ENCODE data around the gene CUL2. TPM values are rescaled to one million over a fixed set of nuclear protein-coding genes. Genes with fewer than 3 reads are reported as not detected.

Gene CUL2
- total RNA-seq, 1 donor from 2014 or later: 43.4 TPM

DNA sequence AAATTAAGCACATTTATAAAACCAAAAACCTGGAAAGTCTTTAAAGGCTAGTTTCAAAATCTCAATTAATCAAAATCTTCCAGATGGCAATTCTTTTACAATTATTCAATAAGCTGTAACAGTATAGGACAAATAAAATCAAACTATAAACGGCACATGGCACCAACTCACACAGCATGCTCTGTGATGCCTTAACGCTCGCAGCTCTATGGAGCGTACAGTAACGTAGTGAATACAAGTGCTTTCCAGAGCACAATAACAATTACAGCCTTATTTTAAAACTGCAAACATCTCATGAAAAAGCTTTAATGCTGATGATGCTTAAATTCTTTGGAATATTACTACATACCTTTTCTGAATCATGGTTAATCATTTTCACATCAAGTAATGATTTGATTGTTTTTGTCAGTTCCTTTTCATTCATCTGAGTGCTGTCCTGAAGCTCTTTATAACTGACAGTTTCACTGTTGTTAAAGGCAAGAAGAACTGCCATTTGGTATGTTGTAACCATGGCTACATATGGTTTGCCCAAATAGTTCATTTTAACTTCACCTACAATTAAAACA is 74.2 kb downstream of the CUL2 start:
- no peak overlapping the region for H3K27ac Mint-ChIP-seq (ENCODE audit: unreplicated experiment)
- no peak for DNase-seq (ENCODE audit: low spot score)
- TF ChIP-seq, protein P1, sequence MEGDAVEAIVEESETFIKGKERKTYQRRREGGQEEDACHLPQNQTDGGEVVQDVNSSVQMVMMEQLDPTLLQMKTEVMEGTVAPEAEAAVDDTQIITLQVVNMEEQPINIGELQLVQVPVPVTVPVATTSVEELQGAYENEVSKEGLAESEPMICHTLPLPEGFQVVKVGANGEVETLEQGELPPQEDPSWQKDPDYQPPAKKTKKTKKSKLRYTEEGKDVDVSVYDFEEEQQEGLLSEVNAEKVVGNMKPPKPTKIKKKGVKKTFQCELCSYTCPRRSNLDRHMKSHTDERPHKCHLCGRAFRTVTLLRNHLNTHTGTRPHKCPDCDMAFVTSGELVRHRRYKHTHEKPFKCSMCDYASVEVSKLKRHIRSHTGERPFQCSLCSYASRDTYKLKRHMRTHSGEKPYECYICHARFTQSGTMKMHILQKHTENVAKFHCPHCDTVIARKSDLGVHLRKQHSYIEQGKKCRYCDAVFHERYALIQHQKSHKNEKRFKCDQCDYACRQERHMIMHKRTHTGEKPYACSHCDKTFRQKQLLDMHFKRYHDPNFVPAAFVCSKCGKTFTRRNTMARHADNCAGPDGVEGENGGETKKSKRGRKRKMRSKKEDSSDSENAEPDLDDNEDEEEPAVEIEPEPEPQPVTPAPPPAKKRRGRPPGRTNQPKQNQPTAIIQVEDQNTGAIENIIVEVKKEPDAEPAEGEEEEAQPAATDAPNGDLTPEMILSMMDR (IDR thresholded peaks at IDR 0.05; ENCODE audit: unreplicated experiment): no peak
- H3K27me3 Mint-ChIP-seq (ENCODE audit: unreplicated experiment): no peaks in the 10 kb centered on the region
- no peaks in the 10 kb centered on the region for H3K9me3 Mint-ChIP-seq (ENCODE audit: unreplicated experiment)
- peaks cover 2% of the 10 kb centered on the region for H3K4me1 Mint-ChIP-seq (ENCODE audit: unreplicated experiment)
- H3K36me3 Mint-ChIP-seq (ENCODE audit: low read depth, unreplicated experiment): peaks cover 4% of the 10 kb centered on the region
- no peak overlapping the region for H3K4me3 Mint-ChIP-seq (ENCODE audit: unreplicated experiment)

DNA sequence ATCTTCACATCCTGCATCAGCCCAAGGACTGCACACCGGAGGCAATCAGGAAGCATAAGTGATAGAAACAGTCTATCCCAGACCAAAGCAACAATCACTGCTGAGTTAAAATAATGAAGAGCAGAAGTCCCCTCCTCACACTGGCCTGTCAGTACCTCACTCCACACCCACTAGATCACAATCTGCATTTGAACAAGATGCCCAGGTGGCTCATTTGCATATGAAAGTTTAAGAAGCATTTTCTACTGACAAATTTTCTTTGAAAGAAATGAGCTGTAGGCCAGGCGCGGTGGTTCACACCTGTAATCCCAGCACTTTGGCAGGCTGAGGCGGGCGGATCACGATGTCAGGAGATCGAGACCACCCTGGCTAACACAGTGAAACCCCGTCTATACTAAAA is 77.4 kb downstream of the CUL2 start:
- TF ChIP-seq, protein P1 (IDR thresholded peaks at IDR 0.05; ENCODE audit: unreplicated experiment): no peak
- H3K4me1 Mint-ChIP-seq (ENCODE audit: unreplicated experiment): peaks cover 3% of the 10 kb centered on the region
- no peaks in the 10 kb centered on the region for H3K27me3 Mint-ChIP-seq (ENCODE audit: unreplicated experiment)
- H3K27ac Mint-ChIP-seq (ENCODE audit: unreplicated experiment): no peak overlapping the region
- no peaks in the 10 kb centered on the region for H3K9me3 Mint-ChIP-seq (ENCODE audit: unreplicated experiment)
- H3K36me3 Mint-ChIP-seq (ENCODE audit: low read depth, unreplicated experiment): peaks cover 9% of the 10 kb centered on the region
- H3K4me3 Mint-ChIP-seq (ENCODE audit: unreplicated experiment): no peak overlapping the region
- no peak for DNase-seq (ENCODE audit: low spot score)

DNA sequence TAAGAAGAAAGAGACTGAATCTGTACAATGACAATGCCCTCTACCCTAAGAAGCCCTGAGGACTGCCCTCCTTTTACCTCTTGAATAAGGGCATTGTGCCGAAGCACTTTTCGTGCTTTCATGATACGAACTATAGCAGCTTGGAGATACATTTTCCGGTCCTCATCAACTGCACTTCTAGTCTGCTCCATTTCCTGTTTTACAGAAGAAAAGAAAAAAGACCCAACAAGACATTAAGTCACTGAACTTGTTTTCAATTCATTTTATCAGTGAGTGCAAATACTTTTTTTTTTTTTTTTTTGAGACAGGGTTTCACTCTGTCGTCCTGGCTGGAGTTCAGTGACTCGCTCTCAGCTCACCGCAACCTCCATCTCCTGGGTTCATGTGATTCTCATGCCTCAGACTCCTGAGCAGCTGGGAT is 78.4 kb downstream of the CUL2 start:
- no peak overlapping the region for H3K4me3 Mint-ChIP-seq (ENCODE audit: unreplicated experiment)
- H3K36me3 Mint-ChIP-seq (ENCODE audit: low read depth, unreplicated experiment): peaks cover 9% of the 10 kb centered on the region
- no peaks in the 10 kb centered on the region for H3K9me3 Mint-ChIP-seq (ENCODE audit: unreplicated experiment)
- peaks cover 3% of the 10 kb centered on the region for H3K4me1 Mint-ChIP-seq (ENCODE audit: unreplicated experiment)
- H3K27ac Mint-ChIP-seq (ENCODE audit: unreplicated experiment): no peak overlapping the region
- TF ChIP-seq, protein P1 (IDR thresholded peaks at IDR 0.05; ENCODE audit: unreplicated experiment): no peak
- no peaks in the 10 kb centered on the region for H3K27me3 Mint-ChIP-seq (ENCODE audit: unreplicated experiment)
- no peak for DNase-seq (ENCODE audit: low spot score)

DNA sequence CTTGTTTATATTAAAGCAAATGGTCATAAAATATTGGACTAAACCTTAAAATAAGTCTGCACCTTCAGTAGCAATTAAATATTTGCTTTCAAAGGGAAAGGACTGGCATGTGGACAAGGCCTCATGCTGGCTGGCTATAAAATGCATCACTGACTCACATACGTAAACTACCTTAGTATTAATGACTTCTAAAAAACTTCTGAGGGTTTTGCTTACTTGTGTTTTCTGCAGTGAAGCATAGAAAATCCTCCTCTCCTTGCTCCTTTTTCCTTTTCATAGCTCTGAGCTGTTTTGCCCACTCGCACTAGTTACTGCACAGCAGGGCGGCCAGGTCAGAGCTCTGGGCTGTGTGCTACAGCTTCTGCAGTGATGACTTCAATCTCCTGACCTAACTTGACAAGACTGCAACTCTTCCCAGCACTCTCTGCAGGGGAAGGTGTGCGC is 82.3 kb downstream of the CUL2 start:
- Mint-ChIP-seq H3K9me3 (ENCODE audit: unreplicated experiment) (no peaks in the 10 kb centered on the region), H3K4me3 (ENCODE audit: unreplicated experiment) (no peak overlapping the region), H3K4me1 (ENCODE audit: unreplicated experiment) (peaks cover 3% of the 10 kb centered on the region), H3K27ac (ENCODE audit: unreplicated experiment) (no peak overlapping the region), H3K27me3 (ENCODE audit: unreplicated experiment) (no peaks in the 10 kb centered on the region), H3K36me3 (ENCODE audit: low read depth, unreplicated experiment) (peaks cover 9% of the 10 kb centered on the region)
- TF ChIP-seq, protein P1 (IDR thresholded peaks at IDR 0.05; ENCODE audit: unreplicated experiment): no peak
- DNase-seq (ENCODE audit: low spot score): no peak

DNA sequence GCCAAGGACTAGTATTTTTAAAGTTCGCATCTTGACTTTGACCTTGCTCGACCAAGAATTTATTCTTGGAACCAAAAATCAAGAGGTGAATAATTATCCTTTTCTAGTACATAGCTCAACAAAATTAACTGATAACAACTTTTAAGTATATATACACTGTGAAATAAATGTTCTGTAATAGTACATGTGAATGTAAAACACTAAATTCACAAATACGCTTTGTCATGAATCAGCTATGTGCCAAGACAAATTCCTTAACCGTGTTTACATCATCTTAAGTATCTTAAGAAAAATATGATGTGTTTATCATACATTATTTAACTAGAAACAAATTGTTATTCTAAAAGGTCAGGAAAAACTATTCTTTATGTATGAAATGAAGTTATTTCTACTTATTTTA is 83.3 kb downstream of the CUL2 start:
- peaks cover 5% of the 10 kb centered on the region for H3K36me3 Mint-ChIP-seq (ENCODE audit: low read depth, unreplicated experiment)
- no peaks in the 10 kb centered on the region for H3K27me3 Mint-ChIP-seq (ENCODE audit: unreplicated experiment)
- H3K9me3 Mint-ChIP-seq (ENCODE audit: unreplicated experiment): no peaks in the 10 kb centered on the region
- peaks cover 3% of the 10 kb centered on the region for H3K4me1 Mint-ChIP-seq (ENCODE audit: unreplicated experiment)
- TF ChIP-seq, protein P1 (IDR thresholded peaks at IDR 0.05; ENCODE audit: unreplicated experiment): no peak
- H3K4me3 Mint-ChIP-seq (ENCODE audit: unreplicated experiment): no peak overlapping the region
- no peak overlapping the region for H3K27ac Mint-ChIP-seq (ENCODE audit: unreplicated experiment)
- DNase-seq (ENCODE audit: low spot score): no peak
